Muscle layer of duodenum (tissue), 2 donors: ENCODE measurements around the gene MMP23B.

Experiments used
- H3K27ac ChIP-seq: one replicate; pipeline ENCODE4 v1.7.0; 2013; ENCODE audit warnings: mild to moderate bottlenecking, low read length
- H3K27me3 ChIP-seq: one replicate; pipeline ENCODE4 v1.7.0; 2013; ENCODE audit warnings: low read depth, mild to moderate bottlenecking, control low read depth, low read length
- H3K36me3 ChIP-seq, 2 donors: one replicate each; pipeline ENCODE4 v1.7.0; 2013; ENCODE audit warnings: low read length in 2 of 2, control low read depth in 1 of 2, mild to moderate bottlenecking in 1 of 2; ENCODE audit not compliant: insufficient read depth in 2 of 2, control insufficient read depth in 1 of 2
- H3K4me1 ChIP-seq, 2 donors: one replicate each; pipeline ENCODE4 v1.7.0; 2013; ENCODE audit warnings: low read length in 2 of 2, mild to moderate bottlenecking in 2 of 2, control low read depth in 1 of 2, moderate library complexity in 1 of 2; ENCODE audit not compliant: insufficient read depth in 2 of 2, control insufficient read depth in 1 of 2
- H3K4me3 ChIP-seq, 2 donors: one replicate each; pipeline ENCODE4 v1.7.0; 2013; ENCODE audit warnings: low read length in 2 of 2, low read depth in 1 of 2, mild to moderate bottlenecking in 1 of 2
- H3K9me3 ChIP-seq, 2 donors: one replicate each; pipeline ENCODE4 v1.7.0; 2013; ENCODE audit warnings: low read length in 2 of 2, control low read depth in 1 of 2, mild to moderate bottlenecking in 1 of 2; ENCODE audit not compliant: control insufficient read depth in 1 of 2
- donor health status: healthy.

The MMP23B gene

GRCh38 chr1:1615256-1616044, 16.5 kb upstream of the MMP23B start, which contains the start of gene MIB2:
MIB2 (plus strand) TSS chr1:1615500; CDS start chr1:1623453, 7,953 bp downstream.
- H3K27me3 ChIP-seq = no peaks in the 10 kb centered on the region
- H3K4me1 ChIP-seq = peaks cover 6 to 37% of the 10 kb centered on the region in 2 donors
- H3K36me3 ChIP-seq = peaks cover 7 to 10% of the 10 kb centered on the region in 2 donors
- H3K4me3 ChIP-seq = peak within 1 kb of the TSS; percentile 73 to 90
- H3K27ac ChIP-seq = peak within 1 kb of the TSS; percentile 90
- no peaks in the 10 kb centered on the region for H3K9me3 ChIP-seq

- peaks cover 6 to 30% of the 10 kb centered on the region in 2 donors for H3K4me1 ChIP-seq
- no peak overlapping the region for H3K27ac ChIP-seq
- no peaks in the 10 kb centered on the region for H3K9me3 ChIP-seq
- peak overlapping the region; percentile 67 to 90 for H3K4me3 ChIP-seq
- H3K36me3 ChIP-seq = peaks cover 7 to 10% of the 10 kb centered on the region in 2 donors
- no peaks in the 10 kb centered on the region for H3K27me3 ChIP-seq
Measured at GRCh38 chr1:1616045-1616790, 15.8 kb upstream of the MMP23B start.

GRCh38 chr1:1616838-1617237, 15.1 kb upstream of the MMP23B start:
- no peak overlapping the region for H3K27ac ChIP-seq
- H3K4me3 ChIP-seq = peak overlapping the region; percentile 67 to 90
- H3K4me1 ChIP-seq = peaks cover 6 to 30% of the 10 kb centered on the region in 2 donors
- peaks cover 7 to 10% of the 10 kb centered on the region in 2 donors for H3K36me3 ChIP-seq
- no peaks in the 10 kb centered on the region for H3K27me3 ChIP-seq
- no peaks in the 10 kb centered on the region for H3K9me3 ChIP-seq

GRCh38 chr1:1617516-1617915, 14.5 kb upstream of the MMP23B start:
- Histone ChIP-seq H3K9me3 (no peaks in the 10 kb centered on the region), H3K27me3 (no peaks in the 10 kb centered on the region), H3K4me1 (peaks cover 6 to 30% of the 10 kb centered on the region in 2 donors), H3K4me3 (no peak overlapping the region), H3K36me3 (peaks cover 7 to 10% of the 10 kb centered on the region in 2 donors), H3K27ac (no peak overlapping the region)

DNA sequence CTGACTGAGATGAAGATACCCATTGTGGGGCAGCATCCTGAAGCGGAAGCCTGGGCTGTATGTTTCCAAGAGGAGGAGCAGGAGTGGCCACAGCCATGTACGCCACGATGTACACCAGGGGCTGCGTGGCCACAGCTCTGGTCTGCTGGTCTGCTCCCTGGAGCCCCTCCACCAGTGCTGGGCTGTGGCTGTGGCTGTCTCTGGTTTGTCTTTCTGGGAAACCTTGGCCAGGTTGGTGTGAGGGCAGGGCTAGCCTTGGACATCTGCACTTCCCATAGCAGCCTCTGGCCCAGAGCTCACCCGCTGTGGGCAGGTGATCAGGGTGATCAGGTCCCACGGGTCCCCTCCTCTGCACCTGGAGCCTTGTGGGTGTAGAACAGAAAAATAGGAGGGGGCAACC, 14.0 kb upstream of the MMP23B start:
- Histone ChIP-seq H3K4me3 (no peak overlapping the region), H3K27me3 (no peaks in the 10 kb centered on the region), H3K9me3 (no peaks in the 10 kb centered on the region), H3K36me3 (peaks cover 7 to 10% of the 10 kb centered on the region in 2 donors), H3K27ac (no peak overlapping the region), H3K4me1 (peaks cover 6 to 30% of the 10 kb centered on the region in 2 donors)

GRCh38 chr1:1618396-1619068, 13.4 kb upstream of the MMP23B start:
- no peak overlapping the region for H3K4me3 ChIP-seq
- peaks cover 7 to 12% of the 10 kb centered on the region in 2 donors for H3K36me3 ChIP-seq
- H3K27me3 ChIP-seq = no peaks in the 10 kb centered on the region
- no peak overlapping the region for H3K27ac ChIP-seq
- H3K9me3 ChIP-seq = no peaks in the 10 kb centered on the region
- peaks cover 6 to 27% of the 10 kb centered on the region in 2 donors for H3K4me1 ChIP-seq

GRCh38 chr1:1619917-1620361, 12.0 kb upstream of the MMP23B start:
- Histone ChIP-seq H3K9me3 (no peaks in the 10 kb centered on the region), H3K27ac (no peak overlapping the region), H3K4me3 (no peak overlapping the region), H3K36me3 (peaks cover 7 to 21% of the 10 kb centered on the region in 2 donors), H3K27me3 (no peaks in the 10 kb centered on the region), H3K4me1 (peaks cover 0 to 15% of the 10 kb centered on the region in 2 donors)

DNA sequence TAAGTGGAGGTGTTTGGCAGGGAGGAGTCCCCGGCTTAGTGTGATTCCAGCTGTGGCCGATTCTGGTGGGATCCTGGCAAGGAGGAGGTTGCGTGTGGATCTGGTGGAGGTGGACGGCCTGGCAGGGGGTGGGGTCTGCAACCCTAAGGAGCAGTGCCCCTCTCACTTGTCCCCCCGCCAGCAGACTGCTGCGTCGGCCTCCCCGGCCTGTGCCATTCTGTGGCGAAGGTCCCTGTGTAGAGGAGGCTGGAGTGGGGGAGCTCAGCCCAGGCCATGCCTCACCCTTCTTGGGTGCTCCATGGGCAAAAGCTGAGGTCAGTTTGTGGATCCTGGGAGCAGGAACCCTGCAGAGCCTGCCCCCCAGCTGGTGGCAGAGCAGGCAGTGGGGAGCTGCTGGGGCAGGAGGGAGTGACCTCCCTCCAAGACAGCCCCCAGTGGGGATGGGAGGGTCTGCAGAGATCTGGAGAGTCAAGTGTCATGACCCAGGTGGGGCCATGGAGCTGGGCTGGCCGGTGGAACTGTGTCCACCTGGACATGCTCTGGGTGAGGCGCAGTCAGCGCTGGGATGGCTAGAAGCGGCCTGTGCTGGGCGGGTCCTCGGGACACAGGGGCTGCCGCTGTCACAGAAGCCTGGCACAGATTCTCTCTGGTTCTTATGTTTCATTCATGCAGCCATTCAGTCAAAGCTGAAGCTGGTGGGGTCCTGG, 11.4 kb upstream of the MMP23B start:
- Histone ChIP-seq H3K9me3 (no peaks in the 10 kb centered on the region), H3K4me3 (no peak overlapping the region), H3K27ac (no peak overlapping the region), H3K36me3 (peaks cover 7 to 18% of the 10 kb centered on the region in 2 donors), H3K27me3 (no peaks in the 10 kb centered on the region), H3K4me1 (peaks cover 0 to 15% of the 10 kb centered on the region in 2 donors)

GRCh38 chr1:1621173-1622009, 10.6 kb upstream of the MMP23B start:
- Histone ChIP-seq H3K36me3 (peaks cover 7 to 14% of the 10 kb centered on the region in 2 donors), H3K9me3 (no peaks in the 10 kb centered on the region), H3K27me3 (no peaks in the 10 kb centered on the region), H3K27ac (no peak overlapping the region), H3K4me3 (no peak overlapping the region), H3K4me1 (peaks cover 0 to 12% of the 10 kb centered on the region in 2 donors)
